IMR-90 (cell line): Measurements from ENCODE around the gene BPTF. TPM values are rescaled to one million over a fixed set of nuclear protein-coding genes. Genes with fewer than 3 reads are reported as not detected.

Experiments
- ATAC-seq: fragments of 200-7000 bp; cut with Tn5 transposase; 2 replicates; pipeline ENCODE4 v1.9.1; 2020; ENCODE audit warnings: low read depth, mild to moderate bottlenecking, moderate library complexity
- BruUV-seq: library from RNA; stranded (reverse); fragments of 400-500 nt; replicated peaks from 2 replicates; lab custom pipeline; 2021; lab: Mats Ljungman, UMichigan
- CTCF ChIA-PET: fragments of 300-600 bp; formaldehyde crosslinking; extraction: SDS; loops from one replicate; lab custom pipeline; 2021; ENCODE audit warnings: antibody characterized with exemption; lab: Yijun Ruan, JAX
- POLR2A ChIA-PET: fragments of 300-600 bp; sonication (Branson Sonifier 250); formaldehyde crosslinking; loops from one replicate; lab custom pipeline; 2022; ENCODE audit warnings: antibody characterized with exemption; ENCODE audit not compliant: unreplicated experiment; lab: Charles Lee
- DNase-seq: peaks from one replicate; pipeline ENCODE4 v3.0.0; 2013
- H2AFZ ChIP-seq: replicated peaks from 2 replicates; pipeline ENCODE3; 2013; ENCODE audit warnings: low read length, mild to moderate bottlenecking; ENCODE audit not compliant: poor library complexity
- H2AK5ac ChIP-seq: 2 replicates; pipeline ENCODE4 v1.6.1; 2013; ENCODE audit warnings: low read depth, low read length, inconsistent platforms
- H2AK9ac ChIP-seq: replicated peaks from 2 replicates; pipeline ENCODE3; 2013; ENCODE audit warnings: mild to moderate bottlenecking, low read depth, low read length, moderate library complexity; ENCODE audit not compliant: poor library complexity
- H2BK120ac ChIP-seq: 2 replicates; pipeline ENCODE4 v1.6.1; 2013; ENCODE audit warnings: low read depth, low read length, inconsistent platforms
- H2BK15ac ChIP-seq: 3 replicates; pipeline ENCODE4 v1.6.1; 2013; ENCODE audit warnings: low read depth, low read length, inconsistent platforms
- H2BK20ac ChIP-seq: 2 replicates; pipeline ENCODE4 v1.6.1; 2013; ENCODE audit warnings: low read depth, mild to moderate bottlenecking, inconsistent platforms, low read length, moderate library complexity
- H2BK5ac ChIP-seq: 2 replicates; pipeline ENCODE4 v1.6.1; 2013; ENCODE audit warnings: mild to moderate bottlenecking, low read depth, low read length, inconsistent platforms; ENCODE audit not compliant: poor library complexity, severe bottlenecking
- H3K14ac ChIP-seq: replicated peaks from 2 replicates; pipeline ENCODE4 v1.6.1; 2013; ENCODE audit warnings: low read depth, low read length, inconsistent platforms
- H3K18ac ChIP-seq: 2 replicates; pipeline ENCODE4 v1.6.1; 2013; ENCODE audit warnings: low read depth, low read length, control low read depth
- H3K23ac ChIP-seq: 2 replicates; pipeline ENCODE4 v1.6.1; 2013; ENCODE audit warnings: low read depth, low read length, inconsistent platforms
- H3K27ac ChIP-seq: 2 replicates; pipeline ENCODE4 v1.5.1; 2013; ENCODE audit warnings: mild to moderate bottlenecking, control low read depth, low read length; ENCODE audit not compliant: insufficient read depth
- H3K27me3 ChIP-seq: 2 replicates; pipeline ENCODE4 v1.6.1; 2013; ENCODE audit warnings: low read length; ENCODE audit not compliant: control insufficient read depth, insufficient read depth
- H3K36me3 ChIP-seq: 2 replicates; pipeline ENCODE4 v1.6.1; 2013; ENCODE audit warnings: low read length, mixed read lengths; ENCODE audit not compliant: control insufficient read depth, insufficient read depth
- H3K4ac ChIP-seq: 2 replicates; pipeline ENCODE4 v1.6.1; 2013; ENCODE audit warnings: low read depth, low read length, inconsistent platforms
- H3K4me1 ChIP-seq: 2 replicates; pipeline ENCODE4 v1.6.1; 2013; ENCODE audit warnings: low read length, mixed read lengths; ENCODE audit not compliant: control insufficient read depth, insufficient read depth
- H3K4me2 ChIP-seq: 2 replicates; pipeline ENCODE4 v1.6.1; 2013; ENCODE audit warnings: low read depth, mild to moderate bottlenecking, control low read depth, low read length, moderate library complexity
- H3K4me3 ChIP-seq: 2 replicates; pipeline ENCODE4 v1.5.1; 2013; ENCODE audit warnings: low read depth, mild to moderate bottlenecking, control low read depth, low read length, moderate library complexity; ENCODE audit not compliant: insufficient read depth
- H3K56ac ChIP-seq: 2 replicates; pipeline ENCODE4 v1.6.1; 2013; ENCODE audit warnings: low read length, inconsistent platforms; ENCODE audit not compliant: insufficient read depth; ENCODE audit errors: extremely low read depth
- H3K79me1 ChIP-seq, 2 experiments: 2 replicates each; pipeline ENCODE4 v1.6.1; 2013; ENCODE audit warnings: low read length in 2 of 2, inconsistent platforms in 1 of 2, low read depth in 1 of 2
- H3K9ac ChIP-seq: 2 replicates; pipeline ENCODE4 v1.6.1; 2013; ENCODE audit warnings: low read depth, low read length, control low read depth
- H3K9me1 ChIP-seq: 2 replicates; pipeline ENCODE4 v1.6.1; 2013; ENCODE audit warnings: low read length, inconsistent platforms; ENCODE audit not compliant: insufficient read depth
- H3K9me3 ChIP-seq: 2 replicates; pipeline ENCODE4 v1.6.1; 2013; ENCODE audit warnings: low read length; ENCODE audit not compliant: control insufficient read depth, insufficient read depth
- H4K20me1 ChIP-seq: 2 replicates; pipeline ENCODE4 v1.6.1; 2013; ENCODE audit warnings: low read length, inconsistent platforms; ENCODE audit not compliant: insufficient read depth
- H4K5ac ChIP-seq: 2 replicates; pipeline ENCODE4 v1.6.1; 2013; ENCODE audit warnings: mild to moderate bottlenecking, low read depth, low read length, control low read depth
- H4K8ac ChIP-seq, 2 experiments: 2 replicates each; pipeline ENCODE4 v1.6.1; 2013; ENCODE audit warnings: low read depth in 2 of 2, low read length in 2 of 2, control low read depth in 1 of 2, inconsistent platforms in 1 of 2
- H4K91ac ChIP-seq: 2 replicates; pipeline ENCODE4 v1.6.1; 2013; ENCODE audit warnings: low read depth, low read length, inconsistent platforms; ENCODE audit not compliant: insufficient read depth
- BHLHE40 ChIP-seq: fragments of 150-350 bp; IDR thresholded peaks from 2 replicates; pipeline ENCODE4 v1.6.1; 2016; ENCODE audit warnings: mild to moderate bottlenecking, low read depth, low read length
- CEBPB ChIP-seq: IDR thresholded peaks from 2 replicates; pipeline ENCODE4 v1.6.1; 2012; ENCODE audit warnings: low read depth, low read length, improper control_type of control experiment
- CHD1 ChIP-seq: IDR thresholded peaks from 2 replicates; pipeline ENCODE4 v1.6.1; 2012; ENCODE audit warnings: low read depth, low read length, improper control_type of control experiment
- CTCF ChIP-seq: conservative IDR thresholded peaks from 2 replicates; pipeline ENCODE4 v1.5.1; 2012; ENCODE audit warnings: mild to moderate bottlenecking, low read depth, low read length, improper control_type of control experiment
- FOS ChIP-seq: fragments of 150-350 bp; IDR thresholded peaks from 2 replicates; pipeline ENCODE4 v1.6.1; 2016; ENCODE audit warnings: low read depth, low read length
- MAFK ChIP-seq: IDR thresholded peaks from 2 replicates; pipeline ENCODE4 v1.6.1; 2012; ENCODE audit warnings: low read depth, low read length, improper control_type of control experiment
- MXI1 ChIP-seq: IDR thresholded peaks from 2 replicates; pipeline ENCODE4 v1.6.1; 2012; ENCODE audit warnings: low read depth, mild to moderate bottlenecking, low read length, moderate library complexity, borderline replicate concordance
- NFE2L2 ChIP-seq: fragments of 150-350 bp; IDR thresholded peaks from 2 replicates; pipeline ENCODE4 v1.6.1; 2016; ENCODE audit warnings: low read depth, mild to moderate bottlenecking, low read length
- POLR2A ChIP-seq: IDR thresholded peaks from 2 replicates; pipeline ENCODE4 v1.6.1; 2012; ENCODE audit warnings: mild to moderate bottlenecking, low read depth, low read length
- RAD21 ChIP-seq: IDR thresholded peaks from 2 replicates; pipeline ENCODE4 v1.6.1; 2012; ENCODE audit warnings: low read length, improper control_type of control experiment
- RCOR1 ChIP-seq: IDR thresholded peaks from 2 replicates; pipeline ENCODE4 v1.6.1; 2012; ENCODE audit warnings: mild to moderate bottlenecking, low read length, improper control_type of control experiment; ENCODE audit not compliant: insufficient replicate concordance
- RFX5 ChIP-seq: IDR thresholded peaks from 2 replicates; pipeline ENCODE4 v1.8.0; 2012; ENCODE audit warnings: low read depth, mild to moderate bottlenecking, low read length, moderate library complexity
- SMC3 ChIP-seq: fragments of 150-350 bp; IDR thresholded peaks from 2 replicates; pipeline ENCODE4 v1.6.1; 2016; ENCODE audit warnings: low read depth, mild to moderate bottlenecking, antibody characterized with exemption, low read length, moderate library complexity
- USF2 ChIP-seq: fragments of 150-350 bp; IDR thresholded peaks from 2 replicates; pipeline ENCODE4 v1.6.1; 2017; ENCODE audit warnings: mild to moderate bottlenecking, antibody characterized with exemption, low read length, low read depth
- WGBS, 2 experiments: methylation state at CpG; one replicate each; pipeline versions ENCODE4 v1.1.5 to v1.1.7; 2013; ENCODE audit warnings: missing lambda C conversion rate in 2 of 2; ENCODE audit not compliant: insufficient read length in 1 of 2; ENCODE audit errors: extremely low coverage in 2 of 2; 5-methylcytosine and 5-hydroxymethylcytosine counted together
- dilution Hi-C: fragments of 300-500 bp; cut with HindIII; formaldehyde crosslinking; loops from one replicate; pipeline ENCODE4 v1.14.3; 2018; ENCODE audit warnings: low sequenced_read_pairs; ENCODE audit not compliant: unreplicated experiment
- in situ Hi-C: fragments of 300-500 bp; cut with MboI; formaldehyde crosslinking; loops from 3 replicates; pipeline ENCODE4 v1.14.3; 2019; ENCODE audit warnings: low sequenced_read_pairs, inconsistent platforms, mixed read lengths
- intact Hi-C: fragments of 100-400 bp; cut with micrococcal nuclease; formaldehyde crosslinking; loops from 2 replicates; pipeline ENCODE4 v1.10.0; 2022
- polyA plus RNA-seq, 3 experiments: library from polyadenylated mRNA; depleted of rRNA; stranded (reverse); fragments of >200 nt; gene quantifications; 2 replicates each; pipeline ENCODE4 v1.2.3, GENCODE V29; 2012; ENCODE audit warnings: low replicate concordance in 1 of 3
- total RNA-seq: library from RNA; depleted of rRNA; stranded (reverse); fragments of >200 nt; gene quantifications from 2 replicates; pipeline ENCODE4 v1.2.3, GENCODE V29; 2012
- TF ChIP-seq, protein P1 (sequence below): fragments of 150-350 bp; IDR thresholded peaks from 2 replicates; pipeline ENCODE4 v1.6.1; 2016; ENCODE audit warnings: low read depth, mild to moderate bottlenecking, low read length, moderate library complexity, borderline replicate concordance

The BPTF gene
- total and polyA plus RNA-seq, 2 of the 4 experiments (the other 2 are of a cell fraction), result 32.3 to 35.7 TPM

- CTCF ChIA-PET, result no interaction called here
- no TSS peak for BruUV-seq
Observed at GRCh38 chr17:67982686-67983382, 157.5 kb downstream of the BPTF start.

More at GRCh38 chr17:67982686-67983382, 157.5 kb downstream of the BPTF start:
- Histone ChIP-seq H4K91ac (no peak overlapping the region), H2BK120ac (no peak overlapping the region), H3K36me3 (peaks cover 9% of the 10 kb centered on the region; the same call in 1 of the 2 replicates), H2BK5ac (no peak overlapping the region), H2BK20ac (no peak overlapping the region), H4K20me1 (peaks cover 7% of the 10 kb centered on the region), H3K56ac (no peak overlapping the region), H4K8ac (no peak overlapping the region), H3K18ac (no peak overlapping the region), H3K9me1 (no peaks in the 10 kb centered on the region), H3K27ac (no peak overlapping the region), H2BK15ac (no peak overlapping the region), H2AK9ac (no peak overlapping the region), H3K9me3 (peaks cover 6% of the 10 kb centered on the region; the same call in 1 of the 2 replicates), H3K4ac (no peak overlapping the region), H3K79me1 (no peaks in the 10 kb centered on the region; a peak in 1 of 4 replicates), H3K14ac (no peak overlapping the region), H2AFZ (no peak overlapping the region), H3K27me3 (no peaks in the 10 kb centered on the region), H3K23ac (no peak overlapping the region), H3K4me3 (no peak overlapping the region), H2AK5ac (no peak overlapping the region), H4K5ac (no peak overlapping the region), H3K4me1 (peaks cover 2% of the 10 kb centered on the region), H3K9ac (no peak overlapping the region), H3K4me2 (no peak overlapping the region)
- intact Hi-C loops, result loop anchor here (1.0 kb wide), 1 partner anchor 10 kb away; no protein-coding TSS in a partner anchor
- in situ Hi-C loops, result no loop called here
- no peak for DNase-seq
- 75% methylated on average over 2 of the region's 8 CpGs; no CpG with 5 or more reads in 1 of the 2 experiments for WGBS, 2 experiments
- POLR2A ChIA-PET, result no interaction called here
- dilution Hi-C loops, result no loop called here
- ATAC-seq, result no peak
- TF ChIP-seq FOS, result no peak
- TF ChIP-seq BHLHE40, result no peak
- TF ChIP-seq CTCF, result no peak
- TF ChIP-seq USF2, result no peak
- TF ChIP-seq MXI1, result no peak
- no peak for TF ChIP-seq MAFK
- TF ChIP-seq, protein P1, sequence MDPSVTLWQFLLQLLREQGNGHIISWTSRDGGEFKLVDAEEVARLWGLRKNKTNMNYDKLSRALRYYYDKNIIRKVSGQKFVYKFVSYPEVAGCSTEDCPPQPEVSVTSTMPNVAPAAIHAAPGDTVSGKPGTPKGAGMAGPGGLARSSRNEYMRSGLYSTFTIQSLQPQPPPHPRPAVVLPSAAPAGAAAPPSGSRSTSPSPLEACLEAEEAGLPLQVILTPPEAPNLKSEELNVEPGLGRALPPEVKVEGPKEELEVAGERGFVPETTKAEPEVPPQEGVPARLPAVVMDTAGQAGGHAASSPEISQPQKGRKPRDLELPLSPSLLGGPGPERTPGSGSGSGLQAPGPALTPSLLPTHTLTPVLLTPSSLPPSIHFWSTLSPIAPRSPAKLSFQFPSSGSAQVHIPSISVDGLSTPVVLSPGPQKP, result no peak
- no peak for TF ChIP-seq SMC3
- no peak for TF ChIP-seq CEBPB
- no peak for TF ChIP-seq RAD21
- TF ChIP-seq CHD1, result no peak
- no peak for TF ChIP-seq NFE2L2
- TF ChIP-seq RCOR1, result no peak
- TF ChIP-seq POLR2A, result no peak
- TF ChIP-seq RFX5, result no peak
